NCI-H2227 treated with DMSO at 0.1 percent for 48 hours (cell line): Measurements from ENCODE around the gene TBX2.
A peak's percentile ranks its signal among the peaks of the same experiment; 100 is the strongest.

Experiments
- DNase-seq: peaks from one replicate; lab custom pipeline; 2025; lab: John Stamatoyannopoulos, UW

The TBX2 gene

GRCh38 chr17:61402073-61402541 is 2.5 kb downstream of the TBX2 start:
- DNase-seq = no peak

GRCh38 chr17:61402978-61403800 is 3.5 kb downstream of the TBX2 start:
- DNase-seq = no peak

- DNase-seq = no peak
Measured at GRCh38 chr17:61403801-61404662, 4.4 kb downstream of the TBX2 start.

GRCh38 chr17:61404663-61404912 is 4.9 kb downstream of the TBX2 start:
- no peak for DNase-seq

GRCh38 chr17:61404913-61405685 is 5.5 kb downstream of the TBX2 start:
- no peak for DNase-seq

- DNase-seq = no peak
Measured at GRCh38 chr17:61405686-61406536, 6.3 kb downstream of the TBX2 start.

GRCh38 chr17:61406537-61406845 is 6.8 kb downstream of the TBX2 start:
- DNase-seq = no peak

- DNase-seq = no peak
Measured at GRCh38 chr17:61406971-61407911, 7.6 kb downstream of the TBX2 start.

- no peak for DNase-seq
Measured at GRCh38 chr17:61408151-61409041, 8.8 kb downstream of the TBX2 start.

GRCh38 chr17:61409301-61410112 is 9.9 kb downstream of the TBX2 start:
- DNase-seq = no peak

- no peak for DNase-seq
Measured at GRCh38 chr17:61410141-61411010, 10.7 kb downstream of the TBX2 start.

GRCh38 chr17:61411011-61411260 is 11.3 kb downstream of the TBX2 start:
- DNase-seq = peak; percentile 52

GRCh38 chr17:61411261-61412142 is 11.9 kb downstream of the TBX2 start:
- peak; percentile 52 for DNase-seq

- DNase-seq = peak; percentile 70
Measured at GRCh38 chr17:61412143-61412859, 12.7 kb downstream of the TBX2 start.

- DNase-seq = no peak
Measured at GRCh38 chr17:61412860-61413660, 13.4 kb downstream of the TBX2 start.
